Gastrocnemius medialis (tissue), 4 donors: ENCODE data around the gene LRRC40. TPM values are rescaled to one million over a fixed set of nuclear protein-coding genes. Genes with fewer than 3 reads are reported as not detected.

Experiments
- ATAC-seq, 2 donors: fragments of 150-250 bp; one replicate each; pipeline ENCODE4 v1.9.1; 2016
- DNase-seq, 2 donors: peaks; one replicate each; pipeline ENCODE4 v3.0.0-alpha.2; 2019
- H3K27ac ChIP-seq, 4 donors: fragments of 200-600 bp; sonication (generic); 1 replicate in 1 of 4; 2 replicates in 3 of 4; pipeline ENCODE4 v1.5.1; 2016 to 2018; ENCODE audit warnings: mild to moderate bottlenecking in 2 of 4, moderate library complexity in 1 of 4
- H3K27me3 ChIP-seq, 3 donors: fragments of 200-600 bp; sonication (generic) in 2 of 3; 1 replicate in 1 of 3; 2 replicates in 2 of 3; pipeline versions ENCODE4 v1.5.1 to v1.6.0; 2016 to 2019; ENCODE audit warnings: mild to moderate bottlenecking in 1 of 3, moderate library complexity in 1 of 3
- H3K36me3 ChIP-seq, 2 donors: fragments of 200-600 bp; sonication (generic) in 1 of 2; one replicate each; pipeline ENCODE4 v1.5.1; 2017 to 2018
- H3K4me1 ChIP-seq, 2 donors: fragments of 200-600 bp; sonication (generic) in 1 of 2; one replicate each; pipeline ENCODE4 v1.5.1; 2016 to 2017; ENCODE audit warnings: mild to moderate bottlenecking in 2 of 2
- H3K4me3 ChIP-seq, 4 donors: fragments of 200-600 bp; sonication (generic) in 3 of 4; 1 replicate in 1 of 4; 2 replicates in 3 of 4; pipeline ENCODE4 v1.5.1; 2016 to 2019; ENCODE audit warnings: mild to moderate bottlenecking in 2 of 4
- H3K9me3 ChIP-seq, 3 donors: fragments of 200-600 bp; sonication (generic) in 2 of 3; 1 replicate in 1 of 3; 2 replicates in 2 of 3; pipeline ENCODE4 v1.5.1; 2016 to 2019
- POLR2A ChIP-seq, 2 donors: fragments of 450-650 bp; IDR thresholded peaks; one replicate each; pipeline ENCODE4 v1.6.1; 2017; ENCODE audit warnings: antibody characterized with exemption in 2 of 2, mild to moderate bottlenecking in 2 of 2, moderate library complexity in 2 of 2
- in situ Hi-C, 4 donors: fragments of 200-750 bp; cut with MboI; loops; one replicate each; pipeline versions ENCODE4 v1.15.0 to v1.8.0; 2017; ENCODE audit warnings: low sequenced_read_pairs in 4 of 4
- intact Hi-C: fragments of 100-400 bp; cut with DNase I; formaldehyde crosslinking; loops from one replicate; pipeline ENCODE4 v1.15.1; 2023; ENCODE audit warnings: low total_unique reads
- total RNA-seq, 4 donors: library from RNA; depleted of rRNA; stranded (reverse); fragments of >200 nt; gene quantifications; one replicate each; pipeline versions ENCODE4 v1.1.0 to v1.2.3, GENCODE V29; 2016
- TF ChIP-seq, protein P1 (sequence below), 5 experiments: fragments of 450-650 bp in 3 of 5; fragments of 200-600 bp in 2 of 5; sonication (generic) in 2 of 5; IDR thresholded peaks in 4 of 5; conservative IDR thresholded peaks in 1 of 5; 1 replicate in 4 of 5; 2 replicates in 1 of 5; pipeline ENCODE4 v1.5.1; 2016 to 2019; ENCODE audit warnings: antibody characterized with exemption in 5 of 5, mild to moderate bottlenecking in 3 of 5, moderate library complexity in 3 of 5

Gene LRRC40
- total RNA-seq, 4 donors from 2014 or later, result 6.5 to 10.5 (median 9.3) TPM

DNA sequence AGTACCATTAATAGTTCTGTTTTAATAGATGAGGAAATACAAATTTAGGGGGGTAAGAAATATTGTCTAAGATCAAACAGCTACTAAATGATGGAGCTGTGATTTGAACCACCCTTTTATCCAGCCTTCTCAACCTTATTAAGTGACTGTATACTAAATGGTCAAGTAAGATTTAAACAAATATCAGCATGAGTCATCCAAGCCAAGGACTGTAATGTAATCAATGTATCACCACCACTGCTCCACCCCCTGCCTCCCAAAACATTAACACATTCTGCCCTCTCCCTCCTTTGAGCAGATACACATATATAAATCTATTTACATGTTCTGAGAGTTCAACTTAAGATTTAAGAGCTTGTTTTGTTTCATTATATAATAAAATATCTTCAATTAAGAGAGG, 58.9 kb downstream of the LRRC40 start:
- DNase-seq, result no peak
- Histone ChIP-seq H3K27ac (no peak overlapping the region), H3K4me3 (no peak overlapping the region), H3K9me3 (no peaks in the 10 kb centered on the region), H3K27me3 (no peaks in the 10 kb centered on the region), H3K4me1 (peaks cover 11 to 16% of the 10 kb centered on the region in 2 donors), H3K36me3 (peaks cover 0 to 28% of the 10 kb centered on the region in 2 donors)
- in situ Hi-C loops, result no loop called here
- TF ChIP-seq POLR2A (IDR thresholded peaks at IDR 0.05), result no peak
- TF ChIP-seq, protein P1, sequence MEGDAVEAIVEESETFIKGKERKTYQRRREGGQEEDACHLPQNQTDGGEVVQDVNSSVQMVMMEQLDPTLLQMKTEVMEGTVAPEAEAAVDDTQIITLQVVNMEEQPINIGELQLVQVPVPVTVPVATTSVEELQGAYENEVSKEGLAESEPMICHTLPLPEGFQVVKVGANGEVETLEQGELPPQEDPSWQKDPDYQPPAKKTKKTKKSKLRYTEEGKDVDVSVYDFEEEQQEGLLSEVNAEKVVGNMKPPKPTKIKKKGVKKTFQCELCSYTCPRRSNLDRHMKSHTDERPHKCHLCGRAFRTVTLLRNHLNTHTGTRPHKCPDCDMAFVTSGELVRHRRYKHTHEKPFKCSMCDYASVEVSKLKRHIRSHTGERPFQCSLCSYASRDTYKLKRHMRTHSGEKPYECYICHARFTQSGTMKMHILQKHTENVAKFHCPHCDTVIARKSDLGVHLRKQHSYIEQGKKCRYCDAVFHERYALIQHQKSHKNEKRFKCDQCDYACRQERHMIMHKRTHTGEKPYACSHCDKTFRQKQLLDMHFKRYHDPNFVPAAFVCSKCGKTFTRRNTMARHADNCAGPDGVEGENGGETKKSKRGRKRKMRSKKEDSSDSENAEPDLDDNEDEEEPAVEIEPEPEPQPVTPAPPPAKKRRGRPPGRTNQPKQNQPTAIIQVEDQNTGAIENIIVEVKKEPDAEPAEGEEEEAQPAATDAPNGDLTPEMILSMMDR (IDR thresholded peaks at IDR 0.05 in 4 of 5, conservative IDR thresholded peaks at IDR 0.05 in 1 of 5), result no peak
- no peak for ATAC-seq
- intact Hi-C loops, result no loop called here

DNA sequence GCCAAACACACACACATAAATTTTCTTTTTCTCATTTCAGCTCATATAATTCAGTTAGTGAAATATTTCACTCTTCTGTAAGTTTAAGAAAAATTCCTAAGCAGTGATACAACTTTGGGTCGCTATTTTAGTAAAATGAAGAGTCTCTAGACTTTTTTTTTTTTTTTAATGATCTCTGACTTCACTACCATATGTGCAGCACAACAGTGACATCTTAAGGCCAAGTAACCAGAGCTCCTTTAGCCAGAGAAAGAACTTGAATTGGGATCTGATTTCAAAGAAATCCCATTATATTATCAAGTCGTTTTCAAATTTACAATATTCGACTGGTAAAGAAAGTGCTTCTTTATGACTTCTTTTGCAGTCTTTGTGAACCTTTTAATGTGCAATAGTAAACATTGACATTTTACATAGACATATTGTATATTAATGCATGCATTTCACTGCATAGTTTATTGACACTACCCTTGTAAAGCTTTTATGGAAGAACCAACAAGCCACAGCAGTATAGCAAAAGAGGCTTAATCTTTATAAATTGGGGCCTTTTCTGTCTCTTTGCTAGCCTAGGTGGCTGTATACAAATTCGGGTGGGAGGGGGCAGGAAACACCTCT, 62.2 kb downstream of the LRRC40 start:
- peaks cover 32 to 33% of the 10 kb centered on the region in 2 donors for H3K4me1 ChIP-seq
- intact Hi-C loops, result no loop called here
- H3K27ac ChIP-seq, result no peak overlapping the region
- H3K9me3 ChIP-seq, result no peaks in the 10 kb centered on the region
- DNase-seq, result no peak
- peak; percentile 64 to 72 for ATAC-seq
- TF ChIP-seq, protein P1 (IDR thresholded peaks at IDR 0.05 in 4 of 5, conservative IDR thresholded peaks at IDR 0.05 in 1 of 5), result peak in 2 of 5 experiments; percentile 31 to 43
- no peak for TF ChIP-seq POLR2A (IDR thresholded peaks at IDR 0.05)
- no peaks in the 10 kb centered on the region for H3K27me3 ChIP-seq
- H3K36me3 ChIP-seq, result peaks cover 0 to 20% of the 10 kb centered on the region in 2 donors
- in situ Hi-C loops, result no loop called here
- H3K4me3 ChIP-seq, result no peak overlapping the region

DNA sequence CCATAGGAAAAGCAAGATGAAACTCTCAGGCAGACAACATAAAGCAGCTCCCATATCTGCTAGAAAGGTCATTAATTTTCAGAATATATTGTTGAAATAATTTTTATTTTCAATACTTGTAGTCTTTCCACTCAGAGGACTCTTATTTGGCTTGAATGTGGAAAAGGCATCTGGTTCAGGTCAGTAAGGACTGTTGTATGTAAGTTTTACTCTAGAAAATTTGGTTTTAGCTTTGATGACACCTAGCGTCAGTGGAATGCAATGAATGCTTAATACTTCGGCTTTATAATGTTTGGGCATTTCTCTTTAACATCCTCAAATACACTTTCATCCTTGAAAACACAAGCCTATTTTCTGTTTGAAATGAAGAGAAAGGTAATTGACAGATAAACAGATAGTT, 63.3 kb downstream of the LRRC40 start:
- H3K4me3 ChIP-seq, result no peak overlapping the region
- H3K27me3 ChIP-seq, result no peaks in the 10 kb centered on the region
- peaks cover 32 to 39% of the 10 kb centered on the region in 2 donors for H3K4me1 ChIP-seq
- no peaks in the 10 kb centered on the region for H3K9me3 ChIP-seq
- ATAC-seq, result no peak
- TF ChIP-seq, protein P1 (IDR thresholded peaks at IDR 0.05 in 4 of 5, conservative IDR thresholded peaks at IDR 0.05 in 1 of 5), result peak in 1 of 5 experiments; percentile 31
- TF ChIP-seq POLR2A (IDR thresholded peaks at IDR 0.05), result no peak
- intact Hi-C loops (no loop called here), in situ Hi-C loops (no loop called here)
- DNase-seq, result no peak
- peak overlapping the region in 1 of 4 donors; percentile 41 for H3K27ac ChIP-seq
- peaks cover 0 to 10% of the 10 kb centered on the region in 2 donors for H3K36me3 ChIP-seq

DNA sequence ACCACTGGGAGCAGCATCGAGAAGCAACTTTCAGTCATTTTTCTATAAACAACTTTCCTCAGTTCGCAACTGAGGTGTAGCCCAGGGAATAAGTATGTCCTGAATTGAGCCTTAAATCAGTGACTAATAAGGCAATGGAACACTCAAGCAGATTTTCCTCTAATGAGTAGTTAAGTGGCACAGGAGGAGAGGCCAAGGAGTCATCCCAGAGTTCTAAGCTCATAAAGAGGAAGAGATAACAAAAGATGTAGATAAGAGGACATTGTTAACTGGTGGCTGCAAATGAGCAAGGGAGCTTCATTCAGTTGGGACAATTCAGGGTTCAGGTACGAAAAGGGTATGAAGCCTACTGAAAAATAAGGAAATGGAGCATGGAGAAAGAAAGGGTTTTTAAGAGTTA, 64.5 kb downstream of the LRRC40 start:
- TF ChIP-seq, protein P1 (IDR thresholded peaks at IDR 0.05 in 4 of 5, conservative IDR thresholded peaks at IDR 0.05 in 1 of 5), result no peak
- no peak for TF ChIP-seq POLR2A (IDR thresholded peaks at IDR 0.05)
- no peak for ATAC-seq

More for the DNA sequence above, 64.5 kb downstream of the LRRC40 start:
- Histone ChIP-seq H3K27me3 (no peaks in the 10 kb centered on the region), H3K4me1 (peaks cover 32 to 40% of the 10 kb centered on the region in 2 donors), H3K27ac (peak overlapping the region in 3 of 4 donors; percentile 17 to 47 (median 36)), H3K36me3 (no peaks in the 10 kb centered on the region), H3K4me3 (no peak overlapping the region), H3K9me3 (no peaks in the 10 kb centered on the region)
- intact Hi-C loops, result loop anchor here (1.0 kb wide), 1 partner anchor 8 kb away; no protein-coding TSS in a partner anchor
- in situ Hi-C loops, result no loop called here
- DNase-seq, result no peak
